RWPE2 (cell line): ENCODE results near the gene SDCCAG8.

Experiments
- ATAC-seq: fragments of 200-7000 bp; cut with Tn5 transposase; 3 replicates; pipeline ENCODE4 v1.9.1; 2021; ENCODE audit warnings: low read depth
- DNase-seq: peaks from one replicate; pipeline ENCODE4 v3.0.0-alpha.2; 2020; ENCODE audit warnings: low spot score
- H3K27ac ChIP-seq: fragments of 450-650 bp; 2 replicates; pipeline ENCODE4 v1.5.1; 2017; ENCODE audit warnings: mild to moderate bottlenecking; ENCODE audit not compliant: poor library complexity, severe bottlenecking
- H3K27me3 ChIP-seq: fragments of 250-450 bp; sonication (Bioruptor Pico); 2 replicates; pipeline ENCODE4 v1.5.1; 2021; ENCODE audit warnings: mild to moderate bottlenecking, moderate library complexity; ENCODE audit not compliant: insufficient read depth, poor library complexity, severe bottlenecking
- H3K36me3 ChIP-seq: fragments of 250-450 bp; sonication (Bioruptor Pico); 2 replicates; pipeline ENCODE4 v1.5.1; 2020; ENCODE audit warnings: low read depth, mild to moderate bottlenecking, moderate library complexity
- H3K4me1 ChIP-seq: fragments of 250-450 bp; sonication (Bioruptor Pico); 2 replicates; pipeline ENCODE4 v1.5.1; 2021; ENCODE audit warnings: mild to moderate bottlenecking, moderate library complexity; ENCODE audit not compliant: insufficient read depth, poor library complexity, severe bottlenecking
- H3K4me3 ChIP-seq: fragments of 250-450 bp; sonication (Bioruptor Pico); 2 replicates; pipeline ENCODE4 v1.5.1; 2021; ENCODE audit warnings: mild to moderate bottlenecking, moderate library complexity; ENCODE audit not compliant: severe bottlenecking
- H3K9me3 ChIP-seq: fragments of 250-450 bp; sonication (Bioruptor Pico); 2 replicates; pipeline ENCODE4 v1.5.1; 2021; ENCODE audit warnings: mild to moderate bottlenecking, moderate library complexity; ENCODE audit not compliant: severe bottlenecking
- CTCF ChIP-seq: fragments of 450-650 bp; IDR thresholded peaks from one replicate; pipeline ENCODE4 v1.5.1; 2017; ENCODE audit warnings: mild to moderate bottlenecking, moderate library complexity; ENCODE audit not compliant: poor library complexity, severe bottlenecking

SDCCAG8 gene

GRCh38 chr1:243413431-243414151 is 157.8 kb downstream of the SDCCAG8 start:
- no peak overlapping the region for H3K4me3 ChIP-seq
- no peak for TF ChIP-seq CTCF
- peaks cover 5% of the 10 kb centered on the region; the same call in 1 of the 2 replicates for H3K36me3 ChIP-seq
- H3K27me3 ChIP-seq: no peaks in the 10 kb centered on the region
- no peaks in the 10 kb centered on the region for H3K4me1 ChIP-seq
- H3K9me3 ChIP-seq: no peaks in the 10 kb centered on the region
- ATAC-seq (no peak), DNase-seq (no peak)
- H3K27ac ChIP-seq: no peak overlapping the region

GRCh38 chr1:243414152-243414494 is 158.3 kb downstream of the SDCCAG8 start:
- no peaks in the 10 kb centered on the region for H3K27me3 ChIP-seq
- no peak overlapping the region for H3K27ac ChIP-seq
- H3K9me3 ChIP-seq: no peaks in the 10 kb centered on the region
- peaks cover 5% of the 10 kb centered on the region; the same call in 1 of the 2 replicates for H3K36me3 ChIP-seq
- DNase-seq (no peak), ATAC-seq (no peak)
- no peak overlapping the region for H3K4me3 ChIP-seq
- no peak for TF ChIP-seq CTCF
- no peaks in the 10 kb centered on the region for H3K4me1 ChIP-seq

- ATAC-seq: no peak
- no peaks in the 10 kb centered on the region for H3K27me3 ChIP-seq
- H3K27ac ChIP-seq: no peak overlapping the region
- DNase-seq: no peak
- H3K4me3 ChIP-seq: no peak overlapping the region
- H3K4me1 ChIP-seq: no peaks in the 10 kb centered on the region
- peaks cover 5% of the 10 kb centered on the region; the same call in 1 of the 2 replicates for H3K36me3 ChIP-seq
- no peak for TF ChIP-seq CTCF
- no peaks in the 10 kb centered on the region for H3K9me3 ChIP-seq
These were observed 160.0 kb downstream of the SDCCAG8 start for GRCh38 chr1:243415663-243416408.

- Histone ChIP-seq H3K9me3 (no peaks in the 10 kb centered on the region), H3K4me3 (no peak overlapping the region), H3K27ac (no peak overlapping the region), H3K27me3 (no peaks in the 10 kb centered on the region), H3K36me3 (peaks cover 5% of the 10 kb centered on the region; the same call in 1 of the 2 replicates), H3K4me1 (no peaks in the 10 kb centered on the region)
- TF ChIP-seq CTCF: no peak
- DNase-seq (no peak), ATAC-seq (no peak)
These were observed 160.7 kb downstream of the SDCCAG8 start for GRCh38 chr1:243416495-243416894.
